ENCODE data around the gene ABCC1. TPM values are rescaled to one million over a fixed set of nuclear protein-coding genes. Genes with fewer than 3 reads are reported as not detected.
A peak's percentile ranks its signal among the peaks of the same experiment; 100 is the strongest.

The ABCC1 gene
- total RNA-seq, 1 experiment from 2014 or later = 16.1 TPM

DNA sequence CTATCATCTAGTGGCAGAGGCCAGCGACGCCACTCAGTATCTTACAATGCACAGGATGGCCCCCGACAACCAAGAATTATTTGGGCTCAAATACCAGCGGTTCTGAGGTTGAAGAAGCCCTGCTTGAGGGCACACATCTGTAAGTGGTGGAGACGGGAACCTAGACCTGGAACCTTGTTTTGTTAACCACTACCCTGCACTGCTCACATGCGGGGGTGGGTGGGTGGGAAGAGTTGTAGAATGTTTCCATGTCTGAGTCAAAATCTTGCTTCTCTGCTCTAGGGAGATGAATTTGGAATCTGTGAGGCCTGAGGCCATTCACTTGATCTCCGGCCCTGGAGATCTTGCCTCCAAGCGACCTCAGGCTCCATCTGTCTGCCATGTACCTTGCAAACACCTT lies 44.1 kb downstream of the ABCC1 start:
- H3K79me2 ChIP-seq (ENCODE audit: low read length) = peaks cover 62% of the 10 kb centered on the region
- POLR2A ChIA-PET (ENCODE audit: unreplicated experiment) = no interaction called here
- BruUV-seq (replicated peaks) = no TSS peak
- ATAC-seq (no peak), DNase-seq (no peak)
- no peaks in the 10 kb centered on the region for H4K20me1 ChIP-seq (ENCODE audit: low read length)
- H3K9me3 ChIP-seq (ENCODE audit: low read length) = no peaks in the 10 kb centered on the region
- no peak overlapping the region for H2AFZ ChIP-seq (ENCODE audit: low read length)
- no peaks in the 10 kb centered on the region for H3K9me2 ChIP-seq (replicated peaks; ENCODE audit: low read length)
- no peaks in the 10 kb centered on the region for H3K27me3 ChIP-seq (ENCODE audit: low read length)
- H3K4me3 ChIP-seq (ENCODE audit: low read length) = no peak overlapping the region
- no peak overlapping the region for H3K27ac ChIP-seq (ENCODE audit: low read length)
- no peak overlapping the region for H3K4me2 ChIP-seq (ENCODE audit: low read length)
- CTCF ChIA-PET = no interaction called here
- no peak overlapping the region for H3K9ac ChIP-seq (ENCODE audit: low read length)
- peaks cover 22% of the 10 kb centered on the region for H3K4me1 ChIP-seq (ENCODE audit: insufficient read depth, low read length)
- no peak for TF ChIP-seq EZH2 (IDR thresholded peaks at IDR 0.05; ENCODE audit: low read length, unreplicated experiment)
- no peak for TF ChIP-seq EZH2phosphoT487 (IDR thresholded peaks at IDR 0.05; ENCODE audit: borderline replicate concordance, low read length)
- TF ChIP-seq, protein P1, sequence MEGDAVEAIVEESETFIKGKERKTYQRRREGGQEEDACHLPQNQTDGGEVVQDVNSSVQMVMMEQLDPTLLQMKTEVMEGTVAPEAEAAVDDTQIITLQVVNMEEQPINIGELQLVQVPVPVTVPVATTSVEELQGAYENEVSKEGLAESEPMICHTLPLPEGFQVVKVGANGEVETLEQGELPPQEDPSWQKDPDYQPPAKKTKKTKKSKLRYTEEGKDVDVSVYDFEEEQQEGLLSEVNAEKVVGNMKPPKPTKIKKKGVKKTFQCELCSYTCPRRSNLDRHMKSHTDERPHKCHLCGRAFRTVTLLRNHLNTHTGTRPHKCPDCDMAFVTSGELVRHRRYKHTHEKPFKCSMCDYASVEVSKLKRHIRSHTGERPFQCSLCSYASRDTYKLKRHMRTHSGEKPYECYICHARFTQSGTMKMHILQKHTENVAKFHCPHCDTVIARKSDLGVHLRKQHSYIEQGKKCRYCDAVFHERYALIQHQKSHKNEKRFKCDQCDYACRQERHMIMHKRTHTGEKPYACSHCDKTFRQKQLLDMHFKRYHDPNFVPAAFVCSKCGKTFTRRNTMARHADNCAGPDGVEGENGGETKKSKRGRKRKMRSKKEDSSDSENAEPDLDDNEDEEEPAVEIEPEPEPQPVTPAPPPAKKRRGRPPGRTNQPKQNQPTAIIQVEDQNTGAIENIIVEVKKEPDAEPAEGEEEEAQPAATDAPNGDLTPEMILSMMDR (conservative IDR thresholded peaks at IDR 0.05; ENCODE audit: low read depth, low read length) = no peak
- intact Hi-C loops (cut with micrococcal nuclease) = no loop called here
- no peaks in the 10 kb centered on the region for H3K36me3 ChIP-seq (ENCODE audit: low read depth, low read length)
- H3F3A ChIP-seq (ENCODE audit: low read length, unreplicated experiment) = no peaks in the 10 kb centered on the region

DNA sequence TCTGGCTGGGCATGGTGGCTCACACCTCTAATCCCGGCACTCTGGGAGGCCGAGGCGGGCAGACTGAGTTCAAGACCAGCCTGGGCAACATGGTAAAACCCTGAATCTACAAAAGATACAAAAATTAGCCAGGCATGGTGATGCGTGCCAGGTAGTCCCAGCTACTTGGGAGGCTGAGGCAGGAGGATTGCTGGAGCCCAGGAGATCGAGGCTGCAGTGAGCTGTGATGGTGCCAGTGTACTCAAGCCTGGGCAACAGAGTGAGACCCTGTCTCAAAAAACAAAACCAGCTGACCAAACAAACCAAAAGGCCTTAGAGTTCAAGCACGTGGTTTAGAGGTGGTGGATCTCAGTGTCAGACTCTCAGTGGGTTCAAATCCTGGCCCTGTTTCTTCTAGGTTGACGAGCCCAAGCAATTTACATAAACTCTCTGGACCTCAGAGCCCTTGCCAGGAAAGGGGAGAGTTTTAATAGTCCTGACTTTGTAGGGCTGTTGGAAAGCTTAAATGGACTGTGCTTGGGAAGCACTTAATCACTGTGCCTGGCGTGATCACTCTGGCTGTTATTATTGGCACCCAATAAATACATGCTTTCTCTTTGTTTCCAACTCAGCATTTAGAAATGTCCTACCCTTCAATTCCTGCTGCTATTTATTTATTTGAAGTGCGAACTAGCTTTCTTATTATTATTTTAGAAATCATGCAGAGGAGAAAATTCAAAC lies 44.7 kb downstream of the ABCC1 start:
- Histone ChIP-seq H3K9me3 (ENCODE audit: low read length) (no peaks in the 10 kb centered on the region), H2AFZ (ENCODE audit: low read length) (no peak overlapping the region), H3K79me2 (ENCODE audit: low read length) (peaks cover 59% of the 10 kb centered on the region), H3K9ac (ENCODE audit: low read length) (no peak overlapping the region), H3F3A (ENCODE audit: low read length, unreplicated experiment) (no peaks in the 10 kb centered on the region), H3K9me2 (replicated peaks; ENCODE audit: low read length) (no peaks in the 10 kb centered on the region), H3K4me3 (ENCODE audit: low read length) (no peak overlapping the region), H3K4me2 (ENCODE audit: low read length) (no peak overlapping the region), H3K4me1 (ENCODE audit: insufficient read depth, low read length) (peaks cover 24% of the 10 kb centered on the region), H3K36me3 (ENCODE audit: low read depth, low read length) (no peaks in the 10 kb centered on the region), H4K20me1 (ENCODE audit: low read length) (no peaks in the 10 kb centered on the region), H3K27me3 (ENCODE audit: low read length) (no peaks in the 10 kb centered on the region), H3K27ac (ENCODE audit: low read length) (no peak overlapping the region)
- intact Hi-C loops (cut with micrococcal nuclease) = no loop called here
- ChIA-PET CTCF (no interaction called here), POLR2A (ENCODE audit: unreplicated experiment) (no interaction called here)
- TF ChIP-seq EZH2 (IDR thresholded peaks at IDR 0.05; ENCODE audit: low read length, unreplicated experiment) (no peak), EZH2phosphoT487 (IDR thresholded peaks at IDR 0.05; ENCODE audit: borderline replicate concordance, low read length) (no peak)
- TF ChIP-seq, protein P1 (conservative IDR thresholded peaks at IDR 0.05; ENCODE audit: low read depth, low read length) = no peak
- DNase-seq = no peak
- ATAC-seq = no peak
- no TSS peak for BruUV-seq (replicated peaks)

DNA sequence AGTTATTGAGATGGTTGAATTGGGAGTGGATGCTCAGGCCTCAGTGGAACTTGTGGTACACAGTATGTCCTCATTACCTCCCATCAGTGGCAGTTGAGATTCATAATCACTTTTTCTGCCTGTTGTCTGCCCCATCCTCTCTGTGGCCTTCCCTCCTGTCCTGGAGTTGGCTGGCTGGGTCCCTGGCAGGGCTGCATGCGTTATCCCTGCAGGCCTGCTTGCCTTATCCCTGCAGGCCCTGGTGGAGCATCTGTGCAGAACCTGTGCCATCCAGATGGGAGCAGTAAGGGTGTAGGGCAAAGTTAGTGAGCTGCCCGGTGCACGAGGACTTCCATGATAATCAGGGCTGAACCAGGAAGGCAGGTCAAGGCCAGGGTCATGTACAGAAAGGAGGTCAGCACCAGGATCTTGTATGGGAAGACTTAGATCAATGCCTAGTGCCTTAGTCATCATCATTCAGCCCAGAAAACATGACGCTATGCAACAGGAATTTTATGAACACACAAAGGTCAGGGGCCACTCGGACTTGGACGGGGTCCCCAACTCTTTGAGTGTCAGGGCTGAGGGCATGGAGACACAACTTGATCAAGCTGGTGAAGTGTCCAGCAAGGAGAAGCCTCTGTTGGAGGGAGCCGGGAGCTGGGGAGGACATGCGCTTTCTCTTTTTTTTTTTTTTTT lies 47.2 kb downstream of the ABCC1 start:
- peaks cover 51% of the 10 kb centered on the region; the same call in 1 of the 2 replicates for H3K79me2 ChIP-seq (ENCODE audit: low read length)
- H3K27ac ChIP-seq (ENCODE audit: low read length) = peak overlapping the region; percentile 10; the same call in 1 of the 2 replicates
- BruUV-seq (replicated peaks) = no TSS peak
- no peak overlapping the region for H2AFZ ChIP-seq (ENCODE audit: low read length)
- H3K9me3 ChIP-seq (ENCODE audit: low read length) = no peaks in the 10 kb centered on the region
- H4K20me1 ChIP-seq (ENCODE audit: low read length) = no peaks in the 10 kb centered on the region
- H3K27me3 ChIP-seq (ENCODE audit: low read length) = no peaks in the 10 kb centered on the region
- no peaks in the 10 kb centered on the region for H3F3A ChIP-seq (ENCODE audit: low read length, unreplicated experiment)
- DNase-seq (peak; percentile 76), ATAC-seq (peak; percentile 77)
- intact Hi-C loops (cut with micrococcal nuclease) = no loop called here
- ChIA-PET POLR2A (ENCODE audit: unreplicated experiment) (no interaction called here), CTCF (no interaction called here)
- H3K9me2 ChIP-seq (replicated peaks; ENCODE audit: low read length) = no peaks in the 10 kb centered on the region
- H3K4me3 ChIP-seq (ENCODE audit: low read length) = no peak overlapping the region
- no peak overlapping the region for H3K9ac ChIP-seq (ENCODE audit: low read length)
- H3K36me3 ChIP-seq (ENCODE audit: low read depth, low read length) = no peaks in the 10 kb centered on the region
- H3K4me2 ChIP-seq (ENCODE audit: low read length) = peak overlapping the region; percentile 48; the same call in 1 of the 2 replicates
- no peak for TF ChIP-seq EZH2 (IDR thresholded peaks at IDR 0.05; ENCODE audit: low read length, unreplicated experiment)
- TF ChIP-seq EZH2phosphoT487 (IDR thresholded peaks at IDR 0.05; ENCODE audit: borderline replicate concordance, low read length) = no peak
- TF ChIP-seq, protein P1 (conservative IDR thresholded peaks at IDR 0.05; ENCODE audit: low read depth, low read length) = no peak
- peaks cover 17% of the 10 kb centered on the region for H3K4me1 ChIP-seq (ENCODE audit: insufficient read depth, low read length)

Measured in PC-3 (cell line).